COLO668 (cell line): ENCODE results near the gene ZBTB1.
"Not testable (repeated sequence)": the region's sequence is repeated elsewhere in the genome, so short reads cannot be mapped to it uniquely, and the experiment has no call there.

Source experiments
- DNase-seq: peaks from one replicate; lab custom pipeline; 2025; ENCODE audit not compliant: unreplicated experiment; lab: John Stamatoyannopoulos, UW

Gene ZBTB1

GRCh38 chr14:64563696-64564095 is 59.1 kb downstream of the ZBTB1 start:
- no peak for DNase-seq

DNA sequence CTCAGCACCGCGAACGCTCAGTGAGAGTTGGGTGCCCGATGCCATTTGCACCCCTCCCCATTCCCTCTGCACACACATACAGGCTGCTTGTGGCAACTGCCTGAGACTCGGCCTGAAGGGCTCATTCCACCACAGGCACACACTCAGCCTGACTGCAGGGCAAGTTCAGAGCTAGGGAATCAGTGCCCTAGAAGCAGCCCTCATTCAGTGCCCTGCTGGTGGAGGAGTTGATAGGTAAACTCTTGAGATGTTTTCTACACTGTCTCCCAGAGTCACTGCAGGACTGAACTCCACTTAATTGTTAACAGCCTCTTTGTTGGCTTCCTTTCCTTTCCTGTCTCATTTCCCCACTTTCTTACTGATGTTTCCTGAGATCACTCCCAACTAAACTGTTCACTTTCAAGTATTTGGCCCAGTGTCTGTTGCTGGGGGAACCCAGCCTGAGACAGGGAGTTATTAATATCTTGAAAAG is 62.1 kb downstream of the ZBTB1 start:
- no peak for DNase-seq

- DNase-seq = no peak
Measured at GRCh38 chr14:64569138-64569631, 64.6 kb downstream of the ZBTB1 start.

DNA sequence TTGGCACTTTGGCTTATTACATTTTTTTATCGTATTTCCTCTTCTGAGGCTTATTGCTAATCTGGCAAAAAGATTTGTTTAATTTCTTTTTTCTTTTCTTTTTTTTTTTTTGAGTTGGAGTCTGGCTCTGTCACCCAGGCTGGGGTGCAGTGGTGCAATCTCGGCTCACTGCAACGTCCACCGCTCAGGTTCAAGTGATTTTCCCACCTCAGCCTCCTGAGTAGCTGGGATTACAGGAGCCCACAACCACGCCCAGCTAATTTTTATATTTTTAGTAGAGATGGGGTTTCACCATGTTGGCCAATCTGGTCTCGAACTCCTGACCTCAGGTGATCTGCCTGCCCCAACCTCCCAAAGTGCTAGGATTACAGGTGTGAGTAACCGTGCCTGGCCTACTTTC is 65.1 kb downstream of the ZBTB1 start:
- not testable (repeated sequence) for DNase-seq

- DNase-seq = no peak
Measured at GRCh38 chr14:64572386-64573104, 68.0 kb downstream of the ZBTB1 start.

- no peak for DNase-seq
Measured at GRCh38 chr14:64573109-64573508, 68.5 kb downstream of the ZBTB1 start.
